Left ventricle myocardium inferior (tissue), 1 donor: Measurements from ENCODE around the gene MOSPD3. TPM values are rescaled to one million over a fixed set of nuclear protein-coding genes. Genes with fewer than 3 reads are reported as not detected.

ENCODE experiments used
- DNase-seq: peaks from one replicate; pipeline ENCODE4 v3.0.0-alpha.2; 2020
- H3K27ac ChIP-seq: fragments of 200-600 bp; replicated peaks from 2 replicates; pipeline ENCODE4 v1.8.0; 2021
- H3K27me3 ChIP-seq: fragments of 200-600 bp; 2 replicates; pipeline ENCODE4 v1.8.0; 2021; ENCODE audit warnings: low read depth
- H3K36me3 ChIP-seq: fragments of 200-600 bp; 2 replicates; pipeline ENCODE4 v1.8.0; 2021
- H3K4me1 ChIP-seq: fragments of 200-600 bp; 2 replicates; pipeline ENCODE4 v1.8.0; 2021
- H3K4me3 ChIP-seq: fragments of 200-600 bp; 2 replicates; pipeline ENCODE4 v1.8.0; 2021; ENCODE audit warnings: mild to moderate bottlenecking, moderate library complexity
- H3K9me3 ChIP-seq: fragments of 200-600 bp; replicated peaks from 2 replicates; pipeline ENCODE4 v1.8.0; 2021
- intact Hi-C: fragments of 100-400 bp; cut with micrococcal nuclease; formaldehyde crosslinking; loops from one replicate; pipeline ENCODE4 v1.11.0; 2022
- total RNA-seq: library from RNA; stranded (reverse); fragmentation: NEBNext Ultra II Directional; extraction: Animal tissue kit (Norgen Biotek cat#: 25700); gene quantifications from one replicate; pipeline ENCODE4 v1.2.1, GENCODE V29; 2021
- TF ChIP-seq, protein P1 (sequence below): fragments of 200-600 bp; IDR thresholded peaks from 2 replicates; pipeline ENCODE4 v1.8.0; 2021; ENCODE audit warnings: antibody characterized with exemption, mild to moderate bottlenecking, borderline replicate concordance
- donor health status: DM: no; HTN: yes; CAD: no; lungs with severe emphysema.

Gene MOSPD3
- total RNA-seq, 1 donor from 2014 or later: 10.2 TPM

- no peak for DNase-seq
- TF ChIP-seq, protein P1, sequence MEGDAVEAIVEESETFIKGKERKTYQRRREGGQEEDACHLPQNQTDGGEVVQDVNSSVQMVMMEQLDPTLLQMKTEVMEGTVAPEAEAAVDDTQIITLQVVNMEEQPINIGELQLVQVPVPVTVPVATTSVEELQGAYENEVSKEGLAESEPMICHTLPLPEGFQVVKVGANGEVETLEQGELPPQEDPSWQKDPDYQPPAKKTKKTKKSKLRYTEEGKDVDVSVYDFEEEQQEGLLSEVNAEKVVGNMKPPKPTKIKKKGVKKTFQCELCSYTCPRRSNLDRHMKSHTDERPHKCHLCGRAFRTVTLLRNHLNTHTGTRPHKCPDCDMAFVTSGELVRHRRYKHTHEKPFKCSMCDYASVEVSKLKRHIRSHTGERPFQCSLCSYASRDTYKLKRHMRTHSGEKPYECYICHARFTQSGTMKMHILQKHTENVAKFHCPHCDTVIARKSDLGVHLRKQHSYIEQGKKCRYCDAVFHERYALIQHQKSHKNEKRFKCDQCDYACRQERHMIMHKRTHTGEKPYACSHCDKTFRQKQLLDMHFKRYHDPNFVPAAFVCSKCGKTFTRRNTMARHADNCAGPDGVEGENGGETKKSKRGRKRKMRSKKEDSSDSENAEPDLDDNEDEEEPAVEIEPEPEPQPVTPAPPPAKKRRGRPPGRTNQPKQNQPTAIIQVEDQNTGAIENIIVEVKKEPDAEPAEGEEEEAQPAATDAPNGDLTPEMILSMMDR: no peak
- peak overlapping the region; percentile 53 for H3K4me3 ChIP-seq
- no peaks in the 10 kb centered on the region for H3K9me3 ChIP-seq
- peaks cover 26% of the 10 kb centered on the region for H3K27me3 ChIP-seq
- peaks cover 5% of the 10 kb centered on the region for H3K4me1 ChIP-seq
- H3K27ac ChIP-seq: no peak overlapping the region
- no peaks in the 10 kb centered on the region for H3K36me3 ChIP-seq
- intact Hi-C loops: no loop called here
Observed at GRCh38 chr7:100626055-100626454, 13.7 kb downstream of the MOSPD3 start.

DNA sequence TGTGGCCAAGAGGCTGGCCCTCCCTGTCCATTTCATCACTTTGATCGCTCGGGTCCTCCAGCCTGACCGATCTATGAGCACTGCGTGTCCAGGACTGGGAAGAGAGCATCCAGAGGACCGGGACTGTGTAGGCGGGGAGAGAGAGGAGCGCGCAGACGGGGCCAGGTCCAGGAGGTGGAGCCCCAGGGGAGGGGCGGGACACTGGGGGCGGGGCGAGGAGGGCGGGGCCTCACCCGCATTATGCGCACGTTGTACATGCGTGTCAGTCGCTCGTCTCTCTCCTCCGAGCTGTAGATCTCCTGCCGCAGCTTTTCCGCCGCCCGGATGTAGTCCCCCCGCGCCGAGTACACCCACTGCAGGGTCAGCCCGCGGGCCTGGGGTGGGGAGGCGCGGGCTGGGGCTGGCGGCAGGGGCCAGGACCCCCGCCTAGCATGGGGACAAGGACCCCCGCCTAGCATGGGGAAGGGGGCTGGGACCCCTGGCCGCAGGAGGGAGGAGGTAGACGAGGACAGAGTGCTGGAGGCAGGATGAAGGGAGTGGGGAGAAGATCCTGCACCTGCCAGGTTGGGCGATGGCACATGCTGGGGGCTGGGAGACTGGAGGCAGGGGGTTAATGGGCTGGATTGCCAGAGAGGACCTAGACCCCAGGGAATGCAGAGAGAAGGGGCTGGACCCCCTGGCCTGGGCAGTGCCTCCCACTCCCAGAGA lies 14.3 kb downstream of the MOSPD3 start:
- DNase-seq: peak; percentile 84
- H3K9me3 ChIP-seq: no peaks in the 10 kb centered on the region
- H3K4me3 ChIP-seq: peak overlapping the region; percentile 53
- intact Hi-C loops: no loop called here
- no peaks in the 10 kb centered on the region for H3K36me3 ChIP-seq
- H3K4me1 ChIP-seq: peaks cover 5% of the 10 kb centered on the region
- H3K27me3 ChIP-seq: peaks cover 33% of the 10 kb centered on the region
- TF ChIP-seq, protein P1: no peak
- H3K27ac ChIP-seq: no peak overlapping the region

DNA sequence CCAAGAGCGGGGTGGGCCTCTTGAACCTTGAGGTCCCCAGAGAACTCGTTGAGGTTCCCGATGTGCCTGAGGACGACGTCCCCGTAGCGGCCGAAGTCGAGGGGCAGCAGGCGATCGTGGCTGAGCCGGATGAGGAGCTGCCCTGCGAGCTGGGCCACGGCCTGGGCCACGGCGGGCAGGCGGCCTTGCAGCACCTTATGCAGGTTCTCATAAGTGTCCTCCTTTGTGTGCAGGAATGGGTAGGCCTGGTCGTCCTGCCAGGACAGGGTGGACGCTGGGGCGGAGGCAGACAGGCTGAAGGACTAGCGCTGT lies 14.9 kb downstream of the MOSPD3 start:
- intact Hi-C loops: no loop called here
- Histone ChIP-seq H3K27ac (no peak overlapping the region), H3K27me3 (peaks cover 38% of the 10 kb centered on the region), H3K4me3 (no peak overlapping the region), H3K36me3 (no peaks in the 10 kb centered on the region), H3K9me3 (no peaks in the 10 kb centered on the region), H3K4me1 (peaks cover 5% of the 10 kb centered on the region)
- DNase-seq: no peak
- TF ChIP-seq, protein P1: no peak

GRCh38 chr7:100629117-100629716 lies 16.9 kb downstream of the MOSPD3 start:
- H3K4me3 ChIP-seq: no peak overlapping the region
- intact Hi-C loops: no loop called here
- H3K27ac ChIP-seq: no peak overlapping the region
- DNase-seq: no peak
- H3K27me3 ChIP-seq: peaks cover 56% of the 10 kb centered on the region
- H3K9me3 ChIP-seq: no peaks in the 10 kb centered on the region
- TF ChIP-seq, protein P1: peak; percentile 22
- no peaks in the 10 kb centered on the region for H3K36me3 ChIP-seq
- peaks cover 17% of the 10 kb centered on the region for H3K4me1 ChIP-seq

- DNase-seq: no peak
- Histone ChIP-seq H3K4me3 (no peak overlapping the region), H3K4me1 (peaks cover 17% of the 10 kb centered on the region), H3K36me3 (no peaks in the 10 kb centered on the region), H3K27me3 (peaks cover 65% of the 10 kb centered on the region), H3K9me3 (no peaks in the 10 kb centered on the region), H3K27ac (no peak overlapping the region)
- TF ChIP-seq, protein P1: no peak
- intact Hi-C loops: no loop called here
Observed at GRCh38 chr7:100630066-100630465, 17.7 kb downstream of the MOSPD3 start.
